Measurements from ENCODE around the gene RHOD. TPM values are rescaled to one million over a fixed set of nuclear protein-coding genes. Genes with fewer than 3 reads are reported as not detected.
A peak's percentile ranks its signal among the peaks of the same experiment; 100 is the strongest.

The RHOD gene
- total RNA-seq, 2 donors from 2014 or later: 17.1 to 18.1 TPM

- H3K36me3 ChIP-seq (ENCODE audit: control insufficient read depth, insufficient read depth, low read length): no peaks in the 10 kb centered on the region
- Mint-ChIP-seq H3K9me3 (no peaks in the 10 kb centered on the region), H3K36me3 (ENCODE audit: low read depth) (no peaks in the 10 kb centered on the region), H3K4me3 (no peak overlapping the region), H3K4me1 (no peaks in the 10 kb centered on the region), H3K27ac (no peak overlapping the region), H3K27me3 (ENCODE audit: insufficient read depth) (peaks cover 7% of the 10 kb centered on the region)
- WGBS, 2 experiments (ENCODE audit: insufficient coverage in 1 of 2, insufficient read length in 1 of 2): 89 to 96% methylated on average over 4 to 9 of the region's 9 CpGs
- no peaks in the 10 kb centered on the region for H3K9me3 ChIP-seq (ENCODE audit: control insufficient read depth, low read length)
- H3K4me1 ChIP-seq (ENCODE audit: control insufficient read depth, insufficient read depth, low read length): no peaks in the 10 kb centered on the region
- no peak overlapping the region for H3K4me3 ChIP-seq (ENCODE audit: low read length)
- H3K27ac ChIP-seq (ENCODE audit: low read depth, low read length): no peak overlapping the region
- H3K9ac ChIP-seq (ENCODE audit: extremely low read depth, low read length, poor library complexity, severe bottlenecking): no peak overlapping the region
- TF ChIP-seq CTCF (conservative IDR thresholded peaks at IDR 0.05): no peak
- H3K27me3 ChIP-seq (ENCODE audit: control insufficient read depth, insufficient read depth, low read length, poor library complexity, severe bottlenecking): no peaks in the 10 kb centered on the region
- no peak for DNase-seq
Measured at GRCh38 chr11:67030976-67031375, 25.7 kb upstream of the RHOD start.

- Mint-ChIP-seq H3K4me3 (no peak overlapping the region), H3K27me3 (ENCODE audit: insufficient read depth) (no peaks in the 10 kb centered on the region), H3K4me1 (no peaks in the 10 kb centered on the region), H3K27ac (no peak overlapping the region), H3K36me3 (ENCODE audit: low read depth) (no peaks in the 10 kb centered on the region), H3K9me3 (no peaks in the 10 kb centered on the region)
- 84 to 85% methylated on average over 19 to 23 of the region's 23 CpGs for WGBS, 2 experiments (ENCODE audit: insufficient coverage in 1 of 2, insufficient read length in 1 of 2)
- TF ChIP-seq CTCF (conservative IDR thresholded peaks at IDR 0.05): no peak
- DNase-seq: peak; percentile 72
- Histone ChIP-seq H3K27me3 (ENCODE audit: control insufficient read depth, insufficient read depth, low read length, poor library complexity, severe bottlenecking) (no peaks in the 10 kb centered on the region), H3K36me3 (ENCODE audit: control insufficient read depth, insufficient read depth, low read length) (no peaks in the 10 kb centered on the region), H3K4me1 (ENCODE audit: control insufficient read depth, insufficient read depth, low read length) (no peaks in the 10 kb centered on the region), H3K9me3 (ENCODE audit: control insufficient read depth, low read length) (no peaks in the 10 kb centered on the region), H3K9ac (ENCODE audit: extremely low read depth, low read length, poor library complexity, severe bottlenecking) (no peak overlapping the region), H3K27ac (ENCODE audit: low read depth, low read length) (no peak overlapping the region), H3K4me3 (ENCODE audit: low read length) (no peak overlapping the region)
Measured at GRCh38 chr11:67031791-67032561, 24.7 kb upstream of the RHOD start.

GRCh38 chr11:67032830-67033551 is 23.7 kb upstream of the RHOD start:
- Histone ChIP-seq H3K4me3 (ENCODE audit: low read length) (no peak overlapping the region), H3K9me3 (ENCODE audit: control insufficient read depth, low read length) (no peaks in the 10 kb centered on the region), H3K27me3 (ENCODE audit: control insufficient read depth, insufficient read depth, low read length, poor library complexity, severe bottlenecking) (no peaks in the 10 kb centered on the region), H3K4me1 (ENCODE audit: control insufficient read depth, insufficient read depth, low read length) (no peaks in the 10 kb centered on the region), H3K9ac (ENCODE audit: extremely low read depth, low read length, poor library complexity, severe bottlenecking) (no peak overlapping the region), H3K36me3 (ENCODE audit: control insufficient read depth, insufficient read depth, low read length) (no peaks in the 10 kb centered on the region), H3K27ac (ENCODE audit: low read depth, low read length) (no peak overlapping the region)
- no peaks in the 10 kb centered on the region for H3K27me3 Mint-ChIP-seq (ENCODE audit: insufficient read depth)
- H3K9me3 Mint-ChIP-seq: no peaks in the 10 kb centered on the region
- H3K27ac Mint-ChIP-seq: no peak overlapping the region
- no peak overlapping the region for H3K4me3 Mint-ChIP-seq
- H3K36me3 Mint-ChIP-seq (ENCODE audit: low read depth): no peaks in the 10 kb centered on the region
- no peak for TF ChIP-seq CTCF (conservative IDR thresholded peaks at IDR 0.05)
- DNase-seq: peak; percentile 30
- no peaks in the 10 kb centered on the region for H3K4me1 Mint-ChIP-seq
- 80 to 89% methylated on average over 2 to 12 of the region's 12 CpGs for WGBS, 2 experiments (ENCODE audit: insufficient coverage in 1 of 2, insufficient read length in 1 of 2)
